HG03135 (cell line): ENCODE data around the gene ZDHHC11.
"Not testable (repeated sequence)": the region's sequence is repeated elsewhere in the genome, so short reads cannot be mapped to it uniquely, and the experiment has no call there.

Experiments
- ATAC-seq: cut with Tn5 transposase; IDR thresholded peaks from one replicate; pipeline ENCODE4 v1.9.1; 2021; ENCODE audit warnings: mild to moderate bottlenecking, moderate library complexity; ENCODE audit not compliant: unreplicated experiment

The ZDHHC11 gene

GRCh38 chr5:763998-764781, 86.6 kb downstream of the ZDHHC11 start:
- no peak for ATAC-seq

- no peak for ATAC-seq
Observed at GRCh38 chr5:763397-763796, 87.4 kb downstream of the ZDHHC11 start.

- not testable (repeated sequence) for ATAC-seq
Observed at GRCh38 chr5:762996-763395, 87.8 kb downstream of the ZDHHC11 start.

- no peak for ATAC-seq
Observed at GRCh38 chr5:761854-762710, 88.7 kb downstream of the ZDHHC11 start.

GRCh38 chr5:761059-761771, 89.6 kb downstream of the ZDHHC11 start:
- ATAC-seq, result no peak

GRCh38 chr5:760363-761058, 90.3 kb downstream of the ZDHHC11 start:
- ATAC-seq, result no peak

GRCh38 chr5:759781-760362, 90.9 kb downstream of the ZDHHC11 start:
- ATAC-seq, result no peak

GRCh38 chr5:759111-759751, 91.6 kb downstream of the ZDHHC11 start:
- ATAC-seq, result no peak

- no peak for ATAC-seq
Observed at GRCh38 chr5:758698-759053, 92.1 kb downstream of the ZDHHC11 start.

GRCh38 chr5:757931-758697, 92.7 kb downstream of the ZDHHC11 start:
- no peak for ATAC-seq

GRCh38 chr5:757346-757930, 93.3 kb downstream of the ZDHHC11 start:
- no peak for ATAC-seq

GRCh38 chr5:756865-757345, 93.9 kb downstream of the ZDHHC11 start:
- no peak for ATAC-seq

- no peak for ATAC-seq
Observed at GRCh38 chr5:756171-756570, 94.6 kb downstream of the ZDHHC11 start.

- not testable (repeated sequence) for ATAC-seq
Observed at GRCh38 chr5:754143-754632, 96.6 kb downstream of the ZDHHC11 start.

GRCh38 chr5:753567-754142, 97.1 kb downstream of the ZDHHC11 start:
- not testable (repeated sequence) for ATAC-seq

- not testable (repeated sequence) for ATAC-seq
Observed at GRCh38 chr5:752532-753115, 98.2 kb downstream of the ZDHHC11 start.

- ATAC-seq, result not testable (repeated sequence)
Observed at GRCh38 chr5:751992-752391, 98.8 kb downstream of the ZDHHC11 start.

GRCh38 chr5:751496-751895, 99.3 kb downstream of the ZDHHC11 start:
- ATAC-seq, result no peak
